Upper lobe of right lung (tissue), 1 donor: Measurements from ENCODE around the gene FOXM1. TPM values are rescaled to one million over a fixed set of nuclear protein-coding genes. Genes with fewer than 3 reads are reported as not detected.

Experiments used
- ATAC-seq: fragments of 200-7000 bp; cut with Tn5 transposase; one replicate; pipeline ENCODE4 v1.9.1; 2020; ENCODE audit warnings: mild to moderate bottlenecking, moderate library complexity
- DNase-seq: peaks from one replicate; pipeline ENCODE4 v3.0.0-alpha.2; 2020
- H3K27ac ChIP-seq: fragments of 200-600 bp; one replicate; pipeline ENCODE4 v1.8.0; 2022
- H3K27me3 ChIP-seq: fragments of 200-600 bp; one replicate; pipeline ENCODE4 v1.8.0; 2022; ENCODE audit warnings: mild to moderate bottlenecking
- H3K36me3 ChIP-seq: fragments of 200-600 bp; one replicate; pipeline ENCODE4 v1.8.0; 2022
- H3K4me1 ChIP-seq: fragments of 200-600 bp; one replicate; pipeline ENCODE4 v1.8.0; 2022
- H3K4me3 ChIP-seq: fragments of 200-600 bp; one replicate; pipeline ENCODE4 v1.8.0; 2022; ENCODE audit warnings: mild to moderate bottlenecking
- H3K9me3 ChIP-seq: fragments of 200-600 bp; one replicate; pipeline ENCODE4 v1.8.0; 2022
- intact Hi-C: fragments of 100-400 bp; cut with DNase I; formaldehyde crosslinking; loops from one replicate; pipeline ENCODE4 v1.11.0; 2022
- total RNA-seq: library from RNA; stranded (reverse); fragmentation: NEBNext Ultra II Directional; extraction: Animal tissue kit (Norgen Biotek cat#: 25700); gene quantifications from one replicate; pipeline ENCODE4 v1.2.1, GENCODE V29; 2021
- TF ChIP-seq, protein P1 (sequence below): fragments of 200-600 bp; IDR thresholded peaks from one replicate; pipeline ENCODE4 v1.8.0; 2022; ENCODE audit warnings: antibody characterized with exemption
- donor health status: DM: no; HTN: yes; CAD: no; lungs with severe emphysema.

FOXM1 gene
- total RNA-seq, 1 donor from 2014 or later = 1.0 TPM

- Histone ChIP-seq H3K4me1 (peaks cover 1% of the 10 kb centered on the region), H3K27ac (no peak overlapping the region), H3K36me3 (peaks cover 48% of the 10 kb centered on the region), H3K4me3 (no peak overlapping the region), H3K27me3 (no peaks in the 10 kb centered on the region), H3K9me3 (no peaks in the 10 kb centered on the region)
- no peak for ATAC-seq
- TF ChIP-seq, protein P1, sequence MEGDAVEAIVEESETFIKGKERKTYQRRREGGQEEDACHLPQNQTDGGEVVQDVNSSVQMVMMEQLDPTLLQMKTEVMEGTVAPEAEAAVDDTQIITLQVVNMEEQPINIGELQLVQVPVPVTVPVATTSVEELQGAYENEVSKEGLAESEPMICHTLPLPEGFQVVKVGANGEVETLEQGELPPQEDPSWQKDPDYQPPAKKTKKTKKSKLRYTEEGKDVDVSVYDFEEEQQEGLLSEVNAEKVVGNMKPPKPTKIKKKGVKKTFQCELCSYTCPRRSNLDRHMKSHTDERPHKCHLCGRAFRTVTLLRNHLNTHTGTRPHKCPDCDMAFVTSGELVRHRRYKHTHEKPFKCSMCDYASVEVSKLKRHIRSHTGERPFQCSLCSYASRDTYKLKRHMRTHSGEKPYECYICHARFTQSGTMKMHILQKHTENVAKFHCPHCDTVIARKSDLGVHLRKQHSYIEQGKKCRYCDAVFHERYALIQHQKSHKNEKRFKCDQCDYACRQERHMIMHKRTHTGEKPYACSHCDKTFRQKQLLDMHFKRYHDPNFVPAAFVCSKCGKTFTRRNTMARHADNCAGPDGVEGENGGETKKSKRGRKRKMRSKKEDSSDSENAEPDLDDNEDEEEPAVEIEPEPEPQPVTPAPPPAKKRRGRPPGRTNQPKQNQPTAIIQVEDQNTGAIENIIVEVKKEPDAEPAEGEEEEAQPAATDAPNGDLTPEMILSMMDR = no peak
- intact Hi-C loops = no loop called here
- DNase-seq = no peak
Measured at GRCh38 chr12:2829275-2829674, 47.7 kb downstream of the FOXM1 start.

DNA sequence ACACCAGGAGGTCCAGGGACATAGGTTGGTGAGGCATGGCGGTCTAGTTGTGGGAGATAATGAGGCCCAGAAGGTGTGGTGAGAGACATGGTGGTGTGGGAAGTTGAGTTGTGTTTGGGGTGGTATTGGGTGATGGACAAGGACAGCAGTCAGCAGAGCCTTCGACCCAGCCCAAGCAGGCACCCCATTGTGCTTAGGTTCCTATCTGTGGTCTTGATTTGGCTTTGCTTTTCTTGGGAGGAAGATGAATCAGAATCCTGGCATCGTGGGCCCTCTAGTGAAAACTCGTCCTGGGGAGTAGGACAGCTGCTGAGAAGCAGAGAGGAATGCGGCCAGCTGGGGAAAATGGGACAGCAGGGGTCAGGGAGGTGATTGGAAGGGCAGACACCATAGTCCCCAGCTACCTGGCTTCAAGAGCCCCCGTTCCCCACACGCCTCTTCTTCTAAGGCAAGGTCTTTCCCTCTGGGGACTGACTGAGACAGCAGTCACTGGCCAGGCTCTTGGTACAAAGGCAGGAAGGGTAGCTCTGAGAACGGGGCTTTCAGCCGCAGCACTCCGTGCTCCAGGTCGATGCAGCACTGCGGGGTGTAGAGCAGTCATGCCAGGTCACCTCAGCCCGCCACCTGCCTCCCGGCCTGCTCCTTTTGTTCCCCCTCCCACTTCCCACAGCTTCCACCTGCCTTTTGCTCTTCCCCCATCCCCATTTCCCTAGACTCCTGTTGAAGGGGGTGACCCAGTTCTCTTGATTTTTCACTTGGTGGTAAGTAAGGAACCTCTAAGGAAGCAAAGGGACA lies 50.1 kb downstream of the FOXM1 start:
- TF ChIP-seq, protein P1 = no peak
- ATAC-seq = no peak
- peaks cover 71% of the 10 kb centered on the region for H3K36me3 ChIP-seq

DNA sequence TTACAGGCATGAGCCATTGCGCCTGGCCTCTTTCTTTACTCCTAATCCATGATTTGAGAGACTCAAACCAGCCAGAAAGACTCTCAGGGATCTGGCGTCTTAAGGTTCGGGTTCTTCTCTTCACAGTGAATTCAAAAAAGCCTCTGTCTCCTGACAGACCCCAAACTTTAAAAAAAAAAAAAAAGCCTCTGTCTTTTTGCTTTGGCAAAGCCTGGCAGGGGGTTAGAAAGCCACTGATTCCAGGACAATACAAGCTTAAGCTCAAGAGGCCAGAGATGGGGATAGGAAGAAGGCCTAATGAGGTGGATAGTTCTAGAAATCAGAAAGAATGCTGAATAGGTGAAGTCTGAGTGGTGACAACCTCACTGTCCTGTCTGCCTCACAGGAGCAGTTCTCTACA lies 50.9 kb downstream of the FOXM1 start:
- Histone ChIP-seq H3K9me3 (no peaks in the 10 kb centered on the region), H3K36me3 (peaks cover 80% of the 10 kb centered on the region), H3K27ac (no peak overlapping the region), H3K4me3 (no peak overlapping the region), H3K27me3 (no peaks in the 10 kb centered on the region), H3K4me1 (no peaks in the 10 kb centered on the region)
- intact Hi-C loops = no loop called here
- ATAC-seq (no peak), DNase-seq (no peak)
- TF ChIP-seq, protein P1 = no peak

More for the DNA sequence above, 50.1 kb downstream of the FOXM1 start:
- H3K4me3 ChIP-seq = no peak overlapping the region
- no peaks in the 10 kb centered on the region for H3K9me3 ChIP-seq
- no peaks in the 10 kb centered on the region for H3K4me1 ChIP-seq
- intact Hi-C loops = no loop called here
- no peak overlapping the region for H3K27ac ChIP-seq
- DNase-seq = no peak
- H3K27me3 ChIP-seq = no peaks in the 10 kb centered on the region

- Histone ChIP-seq H3K27ac (no peak overlapping the region), H3K36me3 (peaks cover 87% of the 10 kb centered on the region), H3K4me3 (no peak overlapping the region), H3K4me1 (no peaks in the 10 kb centered on the region), H3K27me3 (no peaks in the 10 kb centered on the region), H3K9me3 (no peaks in the 10 kb centered on the region)
- no peak for DNase-seq
- TF ChIP-seq, protein P1 = no peak
- no peak for ATAC-seq
- intact Hi-C loops = no loop called here
Measured at GRCh38 chr12:2825132-2825531, 51.8 kb downstream of the FOXM1 start.

- Histone ChIP-seq H3K36me3 (peaks cover 89% of the 10 kb centered on the region), H3K9me3 (no peaks in the 10 kb centered on the region), H3K27ac (no peak overlapping the region), H3K4me1 (no peaks in the 10 kb centered on the region), H3K4me3 (no peak overlapping the region), H3K27me3 (no peaks in the 10 kb centered on the region)
- TF ChIP-seq, protein P1 = no peak
- DNase-seq = no peak
- intact Hi-C loops = no loop called here
- ATAC-seq = no peak
Measured at GRCh38 chr12:2824541-2824940, 52.4 kb downstream of the FOXM1 start.
